ENCODE results near the gene PCDH9. TPM values are rescaled to one million over a fixed set of nuclear protein-coding genes. Genes with fewer than 3 reads are reported as not detected.

Gene PCDH9
- total and polyA plus RNA-seq, 11 donors = 3.0 to 39.6 (median 21.6) TPM

DNA sequence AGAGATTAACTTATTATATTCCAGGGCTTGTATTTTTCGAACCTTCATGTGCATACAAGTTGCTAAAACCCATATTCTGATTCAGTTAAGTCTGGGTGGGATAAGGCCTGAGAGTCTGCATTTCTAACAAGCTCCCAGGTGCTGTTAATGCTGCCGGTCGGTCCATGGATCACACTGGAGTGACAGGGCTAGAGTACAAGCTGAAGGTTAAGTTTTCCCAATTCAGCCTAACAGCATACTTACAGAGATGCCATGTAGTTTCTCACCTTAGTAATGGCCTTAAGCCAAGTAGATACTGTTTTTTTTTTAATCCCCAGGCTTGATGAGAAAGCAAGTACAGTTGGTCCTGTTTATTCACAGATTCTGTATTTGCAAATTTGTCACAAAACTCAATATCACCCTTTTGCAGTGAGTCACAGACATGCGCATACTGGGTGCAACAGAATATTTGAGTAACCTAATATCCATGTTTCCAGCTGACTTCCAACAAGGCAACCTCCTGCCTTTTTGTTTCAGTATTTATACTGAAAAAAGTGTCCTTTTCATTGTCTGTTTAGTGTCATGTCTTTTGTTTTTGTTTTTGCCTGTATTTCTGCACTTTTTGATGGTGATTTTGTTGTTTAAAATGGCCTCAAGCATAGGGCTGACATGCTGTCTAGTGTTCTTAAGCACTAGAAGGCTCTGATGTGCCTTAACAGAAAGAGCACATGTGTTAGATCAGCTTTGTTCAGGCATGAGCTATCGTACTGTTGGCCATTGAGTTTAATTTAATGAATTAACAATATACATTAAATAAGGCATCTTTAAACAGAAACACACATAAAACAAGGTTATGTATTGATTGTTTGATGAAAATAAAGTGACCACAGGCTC, 875.0 kb downstream of the PCDH9 start:
- Histone ChIP-seq H3K27me3 (no peaks in the 10 kb centered on the region), H3K4me3 (no peak overlapping the region), H3K27ac (no peak overlapping the region), H3K36me3 (no peaks in the 10 kb centered on the region), H3K9me3 (no peaks in the 10 kb centered on the region), H3K4me1 (peaks cover 0 to 9% (median 2%) of the 10 kb centered on the region in 12 donors)
- DNase-seq (no peak), ATAC-seq (no peak)
- WGBS, 4 donors = 84 to 94% (median 90%) methylated on average over 5 of the region's 5 CpGs
- intact Hi-C loops (cut with DNase I) = no loop called here
- TF ChIP-seq, protein P1, sequence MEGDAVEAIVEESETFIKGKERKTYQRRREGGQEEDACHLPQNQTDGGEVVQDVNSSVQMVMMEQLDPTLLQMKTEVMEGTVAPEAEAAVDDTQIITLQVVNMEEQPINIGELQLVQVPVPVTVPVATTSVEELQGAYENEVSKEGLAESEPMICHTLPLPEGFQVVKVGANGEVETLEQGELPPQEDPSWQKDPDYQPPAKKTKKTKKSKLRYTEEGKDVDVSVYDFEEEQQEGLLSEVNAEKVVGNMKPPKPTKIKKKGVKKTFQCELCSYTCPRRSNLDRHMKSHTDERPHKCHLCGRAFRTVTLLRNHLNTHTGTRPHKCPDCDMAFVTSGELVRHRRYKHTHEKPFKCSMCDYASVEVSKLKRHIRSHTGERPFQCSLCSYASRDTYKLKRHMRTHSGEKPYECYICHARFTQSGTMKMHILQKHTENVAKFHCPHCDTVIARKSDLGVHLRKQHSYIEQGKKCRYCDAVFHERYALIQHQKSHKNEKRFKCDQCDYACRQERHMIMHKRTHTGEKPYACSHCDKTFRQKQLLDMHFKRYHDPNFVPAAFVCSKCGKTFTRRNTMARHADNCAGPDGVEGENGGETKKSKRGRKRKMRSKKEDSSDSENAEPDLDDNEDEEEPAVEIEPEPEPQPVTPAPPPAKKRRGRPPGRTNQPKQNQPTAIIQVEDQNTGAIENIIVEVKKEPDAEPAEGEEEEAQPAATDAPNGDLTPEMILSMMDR (IDR thresholded peaks at IDR 0.05) = no peak
- no peak for TF ChIP-seq POLR2A (IDR thresholded peaks at IDR 0.05)

DNA sequence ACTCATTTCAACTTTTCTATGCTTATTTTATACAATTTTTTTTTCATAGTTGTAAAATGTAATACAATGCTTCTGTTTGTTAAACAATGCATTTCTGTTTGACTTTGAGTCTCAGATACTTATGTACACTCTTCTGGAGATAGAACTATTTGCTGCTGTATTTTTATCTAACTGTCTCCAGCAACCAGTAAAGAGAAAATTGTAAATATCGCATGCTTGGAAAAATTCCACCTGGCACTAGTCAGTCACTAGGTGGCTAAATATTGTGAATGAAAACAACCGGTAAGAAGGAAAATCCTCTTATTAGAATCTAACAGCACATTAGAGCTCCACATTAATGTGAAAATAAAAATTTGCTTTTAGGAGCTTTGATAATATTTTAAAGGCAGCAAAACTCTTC, 876.5 kb downstream of the PCDH9 start:
- intact Hi-C loops (cut with DNase I) = no loop called here
- no peak overlapping the region for H3K4me3 ChIP-seq
- peaks cover 0 to 21% (median 2%) of the 10 kb centered on the region in 12 donors for H3K4me1 ChIP-seq
- H3K27ac ChIP-seq = no peak overlapping the region
- no peak for ATAC-seq
- no peak for DNase-seq
- no peaks in the 10 kb centered on the region for H3K27me3 ChIP-seq
- H3K36me3 ChIP-seq = no peaks in the 10 kb centered on the region
- no peak for TF ChIP-seq POLR2A (IDR thresholded peaks at IDR 0.05)
- TF ChIP-seq, protein P1 (IDR thresholded peaks at IDR 0.05) = no peak
- no peaks in the 10 kb centered on the region for H3K9me3 ChIP-seq
- 16 to 17% (median 16%) methylated on average over 2 of the region's 2 CpGs for WGBS, 4 donors

DNA sequence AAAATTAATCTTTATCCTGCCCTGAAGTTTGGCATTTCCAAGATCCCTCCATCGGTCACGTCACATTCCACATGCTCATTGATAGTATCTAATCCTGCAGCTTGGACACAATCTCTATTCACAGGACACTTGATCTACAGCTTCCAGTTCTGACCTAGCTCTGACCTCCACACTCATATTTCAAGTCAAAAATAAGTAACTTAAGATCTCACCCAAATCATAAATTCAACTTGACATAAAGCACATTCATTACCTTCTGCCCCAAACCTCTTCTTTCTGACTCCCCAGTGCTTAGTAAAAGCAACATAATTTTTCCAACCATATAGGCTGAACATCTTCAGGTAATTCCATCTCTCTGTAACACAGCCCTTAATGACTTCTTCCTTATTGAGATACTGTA, 880.2 kb downstream of the PCDH9 start:
- TF ChIP-seq, protein P1 (IDR thresholded peaks at IDR 0.05) = no peak
- no peak for TF ChIP-seq POLR2A (IDR thresholded peaks at IDR 0.05)
- intact Hi-C loops (cut with DNase I) = loop anchor here in 1 of 10 donors (10.0 kb wide), 1 partner anchor 875 kb away; no protein-coding TSS in a partner anchor
- ATAC-seq = no peak

More for the DNA sequence above, 880.2 kb downstream of the PCDH9 start:
- DNase-seq = no peak
- no peaks in the 10 kb centered on the region for H3K27me3 ChIP-seq
- WGBS, 4 donors = 41 to 52% (median 47%) methylated on average over 2 of the region's 2 CpGs
- H3K27ac ChIP-seq = no peak overlapping the region
- H3K9me3 ChIP-seq = no peaks in the 10 kb centered on the region
- H3K36me3 ChIP-seq = no peaks in the 10 kb centered on the region
- peaks cover 0 to 37% (median 2%) of the 10 kb centered on the region in 12 donors for H3K4me1 ChIP-seq
- H3K4me3 ChIP-seq = no peak overlapping the region

All from heart left ventricle (tissue), 16 donors.